ENCODE results near the gene SEMA3D.

The SEMA3D gene

DNA sequence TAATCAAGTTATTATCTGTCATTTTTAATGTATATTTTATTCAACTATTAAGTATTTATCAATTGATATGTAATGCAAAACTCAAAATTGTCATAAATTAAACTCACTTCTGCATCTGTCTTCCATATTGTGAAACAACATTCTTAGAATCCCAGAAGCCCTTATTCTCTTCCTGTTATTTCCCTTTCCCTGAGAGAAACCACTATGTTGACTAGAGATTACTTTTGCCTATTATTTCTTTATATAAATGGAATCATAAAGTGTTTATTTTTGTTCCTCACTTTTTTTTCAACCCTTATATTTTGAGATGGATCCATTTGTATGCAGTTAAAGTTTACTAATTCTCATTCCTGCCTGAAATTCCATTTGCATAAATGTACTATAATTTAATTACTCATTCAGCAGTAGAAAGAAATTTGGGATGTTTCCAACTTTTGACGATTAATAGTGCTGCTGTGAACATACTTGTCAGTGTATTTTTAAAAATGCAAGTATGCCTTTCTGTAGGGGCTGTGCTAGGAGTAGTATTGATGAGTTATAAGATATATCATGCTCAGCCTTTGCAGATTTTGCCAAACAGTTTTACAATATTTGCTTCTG is 211.2 kb downstream of the SEMA3D start:
- TF ChIP-seq, protein P1, sequence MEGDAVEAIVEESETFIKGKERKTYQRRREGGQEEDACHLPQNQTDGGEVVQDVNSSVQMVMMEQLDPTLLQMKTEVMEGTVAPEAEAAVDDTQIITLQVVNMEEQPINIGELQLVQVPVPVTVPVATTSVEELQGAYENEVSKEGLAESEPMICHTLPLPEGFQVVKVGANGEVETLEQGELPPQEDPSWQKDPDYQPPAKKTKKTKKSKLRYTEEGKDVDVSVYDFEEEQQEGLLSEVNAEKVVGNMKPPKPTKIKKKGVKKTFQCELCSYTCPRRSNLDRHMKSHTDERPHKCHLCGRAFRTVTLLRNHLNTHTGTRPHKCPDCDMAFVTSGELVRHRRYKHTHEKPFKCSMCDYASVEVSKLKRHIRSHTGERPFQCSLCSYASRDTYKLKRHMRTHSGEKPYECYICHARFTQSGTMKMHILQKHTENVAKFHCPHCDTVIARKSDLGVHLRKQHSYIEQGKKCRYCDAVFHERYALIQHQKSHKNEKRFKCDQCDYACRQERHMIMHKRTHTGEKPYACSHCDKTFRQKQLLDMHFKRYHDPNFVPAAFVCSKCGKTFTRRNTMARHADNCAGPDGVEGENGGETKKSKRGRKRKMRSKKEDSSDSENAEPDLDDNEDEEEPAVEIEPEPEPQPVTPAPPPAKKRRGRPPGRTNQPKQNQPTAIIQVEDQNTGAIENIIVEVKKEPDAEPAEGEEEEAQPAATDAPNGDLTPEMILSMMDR (IDR thresholded peaks at IDR 0.05; ENCODE audit: control insufficient read depth, insufficient read depth, low read depth, low read length, missing control alignments) = no peak
- DNase-seq (ENCODE audit: low read depth) = peak; percentile 1
- no peak overlapping the region for H3K4me3 ChIP-seq (ENCODE audit: control insufficient read depth, low read depth, low read length)

DNA sequence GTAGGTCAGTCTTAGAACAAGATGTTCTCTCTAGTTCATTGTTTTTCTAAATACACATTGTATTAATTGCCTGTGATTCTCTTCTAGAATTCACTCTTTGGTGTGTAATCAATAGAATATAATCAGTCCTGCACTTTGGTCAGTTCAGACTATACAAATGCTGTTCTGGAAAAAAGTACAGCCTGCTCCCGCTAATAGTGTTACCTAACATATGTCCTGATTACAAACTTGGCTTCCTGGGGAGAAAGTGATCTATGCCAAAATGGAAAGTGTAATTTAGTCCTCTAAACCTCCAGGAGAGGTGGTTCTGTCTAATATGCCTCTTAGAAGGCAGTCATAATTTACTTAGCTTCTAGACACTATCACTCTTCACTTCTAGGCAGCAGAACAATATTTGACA is 215.5 kb downstream of the SEMA3D start:
- no peak overlapping the region for H3K4me3 ChIP-seq (ENCODE audit: control insufficient read depth, low read depth, low read length)
- TF ChIP-seq, protein P1 (IDR thresholded peaks at IDR 0.05; ENCODE audit: control insufficient read depth, insufficient read depth, low read depth, low read length, missing control alignments) = no peak

DNA sequence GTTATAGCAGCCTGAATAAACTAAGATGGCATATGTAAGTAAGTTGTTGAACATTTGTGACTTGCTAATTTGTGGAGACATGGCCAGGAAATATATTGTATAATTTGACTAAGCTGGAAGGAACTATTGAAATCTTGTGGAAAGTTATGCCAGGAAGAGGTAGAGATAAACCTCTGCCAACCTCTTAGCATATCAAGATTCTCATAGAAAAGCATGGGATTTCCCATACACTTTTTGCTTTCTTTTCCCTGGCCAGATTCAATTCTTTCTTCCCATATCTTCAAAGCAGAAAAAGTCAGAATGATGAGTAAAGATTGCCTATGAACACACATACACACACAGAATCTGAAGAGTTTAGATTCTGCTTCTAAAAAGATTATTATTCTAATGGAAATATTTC is 216.2 kb downstream of the SEMA3D start:
- no peak overlapping the region for H3K4me3 ChIP-seq (ENCODE audit: control insufficient read depth, low read depth, low read length)
- TF ChIP-seq, protein P1 (IDR thresholded peaks at IDR 0.05; ENCODE audit: control insufficient read depth, insufficient read depth, low read depth, low read length, missing control alignments) = no peak
- no peak for DNase-seq (ENCODE audit: low read depth)

More for the DNA sequence above, 215.5 kb downstream of the SEMA3D start:
- no peak for DNase-seq (ENCODE audit: low read depth)

DNA sequence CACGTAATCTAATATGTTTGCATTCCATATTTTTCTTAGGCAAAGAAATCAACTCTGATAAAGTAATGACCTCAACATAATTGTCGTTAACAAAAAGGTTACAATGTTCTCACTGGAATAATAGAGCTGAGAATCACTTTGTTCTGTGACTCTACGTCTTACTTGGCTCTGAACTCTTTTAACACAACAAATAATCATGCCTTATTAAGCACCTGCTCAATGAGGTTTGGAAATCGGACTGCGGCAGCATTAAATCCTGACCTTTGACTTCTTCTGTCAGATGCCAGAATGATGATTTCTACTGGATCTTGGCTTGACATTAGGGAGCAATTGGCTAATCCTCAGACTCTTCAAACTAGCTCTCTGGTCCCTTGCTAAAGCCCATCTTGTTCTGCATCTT is 233.6 kb downstream of the SEMA3D start:
- TF ChIP-seq, protein P1 (IDR thresholded peaks at IDR 0.05; ENCODE audit: control insufficient read depth, insufficient read depth, low read depth, low read length, missing control alignments) = no peak
- no peak overlapping the region for H3K4me3 ChIP-seq (ENCODE audit: control insufficient read depth, low read depth, low read length)
- no peak for DNase-seq (ENCODE audit: low read depth)

DNA sequence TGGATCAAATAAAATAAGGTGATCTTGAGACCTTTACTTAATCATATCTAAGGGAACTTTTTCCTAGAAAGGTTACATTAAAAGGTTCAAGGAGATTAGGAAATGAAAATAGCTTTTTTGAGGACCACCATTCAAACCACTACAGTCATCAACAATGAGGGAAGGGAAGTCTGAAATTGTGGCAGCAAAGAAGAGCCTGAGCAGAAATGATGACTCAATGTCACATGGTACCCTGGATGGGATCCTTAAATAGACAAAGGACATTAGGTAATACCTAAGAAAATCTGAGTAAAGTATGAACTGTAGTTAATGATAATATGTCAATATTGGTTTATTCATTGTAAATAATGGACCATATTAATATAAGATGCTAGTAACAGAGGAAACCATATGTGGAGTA is 236.0 kb downstream of the SEMA3D start:
- TF ChIP-seq, protein P1 (IDR thresholded peaks at IDR 0.05; ENCODE audit: control insufficient read depth, insufficient read depth, low read depth, low read length, missing control alignments) = no peak
- H3K4me3 ChIP-seq (ENCODE audit: control insufficient read depth, low read depth, low read length) = no peak overlapping the region
- DNase-seq (ENCODE audit: low read depth) = no peak

DNA sequence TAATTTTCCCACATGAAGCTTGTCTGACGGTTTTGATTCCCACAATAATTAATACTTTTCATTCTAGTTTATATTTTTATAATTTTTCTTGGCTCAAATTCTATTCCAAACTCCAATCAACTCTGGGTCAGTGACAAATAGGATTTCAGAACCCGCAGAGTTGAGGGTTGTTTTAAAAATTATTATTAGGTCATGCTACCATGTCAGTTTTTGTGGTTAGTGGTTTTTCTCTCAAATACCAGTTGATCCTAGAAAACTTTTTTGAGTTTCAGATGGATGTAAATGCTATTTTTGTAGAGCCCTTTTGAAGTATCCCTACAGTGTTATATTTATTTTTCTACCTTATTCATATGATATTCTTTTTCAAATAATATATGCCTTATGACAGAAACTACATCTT is 237.4 kb downstream of the SEMA3D start:
- H3K4me3 ChIP-seq (ENCODE audit: control insufficient read depth, low read depth, low read length) = no peak overlapping the region
- DNase-seq (ENCODE audit: low read depth) = no peak
- TF ChIP-seq, protein P1 (IDR thresholded peaks at IDR 0.05; ENCODE audit: control insufficient read depth, insufficient read depth, low read depth, low read length, missing control alignments) = no peak

DNA sequence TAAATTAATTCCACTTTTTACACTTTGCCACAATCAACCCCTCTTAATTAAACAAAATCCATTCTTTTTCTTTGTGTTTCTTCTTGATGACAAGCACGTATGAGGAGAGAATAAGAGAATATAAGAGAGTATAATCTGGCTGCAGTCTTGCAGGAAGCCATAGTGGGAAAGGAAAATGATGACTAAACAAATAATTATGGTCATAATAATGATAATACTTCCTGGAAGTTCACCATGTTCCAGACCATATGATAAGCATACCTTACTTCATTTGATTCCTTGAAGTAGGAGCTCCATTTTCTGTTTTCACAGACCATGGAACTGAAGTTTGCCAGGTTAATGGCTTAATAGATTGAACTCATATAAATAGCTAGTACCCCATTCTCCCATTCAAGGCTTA is 237.8 kb downstream of the SEMA3D start:
- DNase-seq (ENCODE audit: low read depth) = no peak
- TF ChIP-seq, protein P1 (IDR thresholded peaks at IDR 0.05; ENCODE audit: control insufficient read depth, insufficient read depth, low read depth, low read length, missing control alignments) = no peak
- no peak overlapping the region for H3K4me3 ChIP-seq (ENCODE audit: control insufficient read depth, low read depth, low read length)

Data from AG09309 (cell line).